ENCODE results near the gene CCDC195. TPM values are rescaled to one million over a fixed set of nuclear protein-coding genes. Genes with fewer than 3 reads are reported as not detected.

CCDC195 gene
- total and polyA plus RNA-seq, 2 experiments from 2014 or later = not detected

DNA sequence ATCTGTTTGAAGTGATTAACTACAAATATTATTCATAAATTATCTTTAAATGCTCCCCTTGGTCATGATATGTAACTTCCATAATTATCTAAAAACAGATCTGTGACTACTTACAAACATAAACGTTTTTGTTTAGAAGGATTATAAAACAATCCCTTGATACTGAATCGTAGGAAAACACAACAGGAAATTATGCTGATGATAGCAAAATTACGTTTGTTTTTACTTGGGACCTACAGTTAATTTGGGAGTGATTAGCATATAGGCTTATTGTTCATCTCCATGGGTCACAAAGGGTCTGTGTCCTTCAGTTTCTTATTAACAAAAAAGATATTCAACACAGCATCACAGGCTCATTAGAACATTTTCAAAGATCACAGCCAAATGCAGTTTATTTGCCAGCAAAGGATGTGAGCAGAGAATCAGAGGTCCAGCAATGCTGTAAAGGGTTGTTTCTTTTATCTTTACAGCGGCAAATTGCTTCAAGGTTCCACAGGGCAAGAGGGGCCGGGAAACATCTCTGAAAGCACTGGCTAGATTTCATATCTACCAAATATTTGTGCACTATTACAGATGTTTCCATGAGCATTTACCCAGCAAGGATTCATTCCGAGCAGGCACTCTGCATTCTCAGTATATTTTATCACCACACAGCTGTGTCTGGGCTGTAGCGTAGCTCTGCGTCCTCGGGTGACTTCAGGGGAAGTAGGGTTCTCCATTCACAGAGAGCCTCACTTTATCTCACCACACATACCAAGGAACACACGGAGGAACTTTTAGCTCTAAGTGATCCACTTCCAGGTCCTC is 4.1 kb downstream of the CCDC195 start:
- H3K9me3 ChIP-seq (ENCODE audit: low read depth) = no peaks in the 10 kb centered on the region
- H3K4me1 ChIP-seq (ENCODE audit: low read depth) = no peaks in the 10 kb centered on the region
- TF ChIP-seq, protein P1, sequence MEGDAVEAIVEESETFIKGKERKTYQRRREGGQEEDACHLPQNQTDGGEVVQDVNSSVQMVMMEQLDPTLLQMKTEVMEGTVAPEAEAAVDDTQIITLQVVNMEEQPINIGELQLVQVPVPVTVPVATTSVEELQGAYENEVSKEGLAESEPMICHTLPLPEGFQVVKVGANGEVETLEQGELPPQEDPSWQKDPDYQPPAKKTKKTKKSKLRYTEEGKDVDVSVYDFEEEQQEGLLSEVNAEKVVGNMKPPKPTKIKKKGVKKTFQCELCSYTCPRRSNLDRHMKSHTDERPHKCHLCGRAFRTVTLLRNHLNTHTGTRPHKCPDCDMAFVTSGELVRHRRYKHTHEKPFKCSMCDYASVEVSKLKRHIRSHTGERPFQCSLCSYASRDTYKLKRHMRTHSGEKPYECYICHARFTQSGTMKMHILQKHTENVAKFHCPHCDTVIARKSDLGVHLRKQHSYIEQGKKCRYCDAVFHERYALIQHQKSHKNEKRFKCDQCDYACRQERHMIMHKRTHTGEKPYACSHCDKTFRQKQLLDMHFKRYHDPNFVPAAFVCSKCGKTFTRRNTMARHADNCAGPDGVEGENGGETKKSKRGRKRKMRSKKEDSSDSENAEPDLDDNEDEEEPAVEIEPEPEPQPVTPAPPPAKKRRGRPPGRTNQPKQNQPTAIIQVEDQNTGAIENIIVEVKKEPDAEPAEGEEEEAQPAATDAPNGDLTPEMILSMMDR (IDR thresholded peaks at IDR 0.05; ENCODE audit: low read depth, low read length) = no peak
- H3K27ac ChIP-seq = no peak overlapping the region
- no peak overlapping the region for H3K4me3 ChIP-seq
- H3K27me3 ChIP-seq = no peaks in the 10 kb centered on the region
- H3K36me3 ChIP-seq = no peaks in the 10 kb centered on the region
- peak in 1 of 2 donors; percentile 62 for DNase-seq (ENCODE audit: low read depth in 1 of 2, low spot score in 1 of 2)

DNA sequence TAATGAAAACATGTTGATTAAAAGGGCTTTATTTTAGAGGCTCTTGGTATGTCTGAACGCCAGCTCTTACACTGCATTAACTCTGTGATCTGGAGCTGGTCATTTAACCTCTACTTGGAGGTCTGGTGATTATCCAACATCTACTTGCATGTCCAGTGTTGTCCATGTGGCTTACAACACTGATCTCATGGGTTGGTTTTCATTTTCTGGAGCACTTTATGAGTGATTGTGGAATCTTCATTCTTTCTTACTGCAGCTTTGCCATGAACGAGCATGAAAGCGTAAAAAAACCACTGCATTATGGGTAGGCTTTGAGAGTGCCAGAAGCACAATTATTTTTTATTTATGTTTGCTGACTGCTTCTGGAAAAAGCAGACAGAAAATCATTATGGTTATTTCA is 4.8 kb downstream of the CCDC195 start:
- H3K9me3 ChIP-seq (ENCODE audit: low read depth) = no peaks in the 10 kb centered on the region
- H3K4me3 ChIP-seq = no peak overlapping the region
- no peaks in the 10 kb centered on the region for H3K4me1 ChIP-seq (ENCODE audit: low read depth)
- no peaks in the 10 kb centered on the region for H3K36me3 ChIP-seq
- no peaks in the 10 kb centered on the region for H3K27me3 ChIP-seq
- no peak overlapping the region for H3K27ac ChIP-seq
- TF ChIP-seq, protein P1 (IDR thresholded peaks at IDR 0.05; ENCODE audit: low read depth, low read length) = no peak
- no peak for DNase-seq (ENCODE audit: low read depth in 1 of 2, low spot score in 1 of 2)

DNA sequence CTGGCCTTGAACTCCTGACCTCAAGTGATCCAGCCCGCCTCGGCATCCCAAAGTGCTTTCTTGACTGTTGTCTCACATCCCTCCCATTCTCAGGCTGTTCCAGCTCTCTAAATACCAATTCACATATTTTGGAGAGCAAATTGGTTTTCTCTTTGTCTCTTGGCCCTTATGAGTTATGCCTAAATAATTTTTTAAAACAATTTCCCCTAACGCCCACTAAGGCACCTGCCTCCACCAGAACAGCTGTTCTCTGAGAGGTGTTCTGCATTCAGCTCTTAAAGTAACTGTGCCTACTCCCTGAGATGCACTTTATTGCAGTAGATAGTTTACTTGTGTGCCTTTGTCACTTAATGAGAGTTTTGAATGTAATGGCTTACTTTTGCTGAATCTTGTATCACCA is 6.9 kb downstream of the CCDC195 start:
- no peaks in the 10 kb centered on the region for H3K36me3 ChIP-seq
- TF ChIP-seq, protein P1 (IDR thresholded peaks at IDR 0.05; ENCODE audit: low read depth, low read length) = no peak
- H3K9me3 ChIP-seq (ENCODE audit: low read depth) = no peaks in the 10 kb centered on the region
- H3K27ac ChIP-seq = no peak overlapping the region
- H3K4me1 ChIP-seq (ENCODE audit: low read depth) = no peaks in the 10 kb centered on the region
- H3K4me3 ChIP-seq = no peak overlapping the region
- no peak for DNase-seq (ENCODE audit: low read depth in 1 of 2, low spot score in 1 of 2)
- H3K27me3 ChIP-seq = no peaks in the 10 kb centered on the region

- H3K9me3 ChIP-seq (ENCODE audit: low read depth) = no peaks in the 10 kb centered on the region
- H3K36me3 ChIP-seq = no peaks in the 10 kb centered on the region
- no peak for DNase-seq (ENCODE audit: low read depth in 1 of 2, low spot score in 1 of 2)
- no peak overlapping the region for H3K4me3 ChIP-seq
- no peaks in the 10 kb centered on the region for H3K27me3 ChIP-seq
- H3K27ac ChIP-seq = no peak overlapping the region
- TF ChIP-seq, protein P1 (IDR thresholded peaks at IDR 0.05; ENCODE audit: low read depth, low read length) = no peak
- no peaks in the 10 kb centered on the region for H3K4me1 ChIP-seq (ENCODE audit: low read depth)
Observed at GRCh38 chr2:224694502-224694901, 21.7 kb downstream of the CCDC195 start.

GRCh38 chr2:224691563-224691962 is 24.6 kb downstream of the CCDC195 start:
- H3K9me3 ChIP-seq (ENCODE audit: low read depth) = no peaks in the 10 kb centered on the region
- no peaks in the 10 kb centered on the region for H3K36me3 ChIP-seq
- peak in 1 of 2 donors; percentile 7 for DNase-seq (ENCODE audit: low read depth in 1 of 2, low spot score in 1 of 2)
- H3K4me3 ChIP-seq = no peak overlapping the region
- H3K27me3 ChIP-seq = no peaks in the 10 kb centered on the region
- H3K27ac ChIP-seq = no peak overlapping the region
- TF ChIP-seq, protein P1 (IDR thresholded peaks at IDR 0.05; ENCODE audit: low read depth, low read length) = no peak
- no peaks in the 10 kb centered on the region for H3K4me1 ChIP-seq (ENCODE audit: low read depth)
